Measurements from ENCODE around the gene NOSTRIN. TPM values are rescaled to one million over a fixed set of nuclear protein-coding genes. Genes with fewer than 3 reads are reported as not detected.

The NOSTRIN gene
- total RNA-seq, 4 donors from 2014 or later = 16.3 to 197 (median 70.6) TPM

DNA sequence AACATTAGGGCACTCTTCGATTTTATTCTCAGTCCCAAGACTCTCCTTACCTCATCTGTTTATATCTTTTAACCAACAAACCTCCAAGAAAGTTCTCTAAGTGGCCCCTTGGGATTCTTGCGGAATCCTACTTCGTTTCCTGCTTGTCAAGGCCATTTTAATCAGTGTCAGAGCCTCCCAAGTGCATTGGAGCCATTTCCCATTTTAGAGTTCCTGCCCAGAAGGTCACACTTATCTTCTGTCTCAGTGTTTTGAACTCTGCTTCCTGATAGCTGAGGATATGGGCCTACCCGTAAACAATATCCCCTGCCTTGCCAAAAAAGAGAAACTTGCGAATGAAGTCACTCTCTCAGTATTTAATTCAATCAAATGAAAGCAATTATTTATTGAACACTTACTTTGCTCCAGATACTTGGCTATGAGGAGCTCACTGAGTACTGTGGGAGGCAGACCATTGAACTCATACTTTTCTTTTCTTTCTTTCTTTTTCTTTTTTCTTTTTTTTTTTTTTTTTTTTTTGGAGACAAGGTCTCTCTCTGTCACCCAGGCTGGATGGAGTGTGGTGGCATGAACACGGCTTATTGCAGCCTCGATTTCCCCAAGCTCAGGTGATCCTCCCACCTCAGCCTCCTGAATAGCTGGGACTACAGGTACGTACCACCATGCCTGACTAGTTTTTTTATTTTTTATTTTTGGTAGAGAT lies 5.7 kb upstream of the NOSTRIN start:
- DNase-seq (ENCODE audit: low spot score) = no peak
- TF ChIP-seq, protein P1, sequence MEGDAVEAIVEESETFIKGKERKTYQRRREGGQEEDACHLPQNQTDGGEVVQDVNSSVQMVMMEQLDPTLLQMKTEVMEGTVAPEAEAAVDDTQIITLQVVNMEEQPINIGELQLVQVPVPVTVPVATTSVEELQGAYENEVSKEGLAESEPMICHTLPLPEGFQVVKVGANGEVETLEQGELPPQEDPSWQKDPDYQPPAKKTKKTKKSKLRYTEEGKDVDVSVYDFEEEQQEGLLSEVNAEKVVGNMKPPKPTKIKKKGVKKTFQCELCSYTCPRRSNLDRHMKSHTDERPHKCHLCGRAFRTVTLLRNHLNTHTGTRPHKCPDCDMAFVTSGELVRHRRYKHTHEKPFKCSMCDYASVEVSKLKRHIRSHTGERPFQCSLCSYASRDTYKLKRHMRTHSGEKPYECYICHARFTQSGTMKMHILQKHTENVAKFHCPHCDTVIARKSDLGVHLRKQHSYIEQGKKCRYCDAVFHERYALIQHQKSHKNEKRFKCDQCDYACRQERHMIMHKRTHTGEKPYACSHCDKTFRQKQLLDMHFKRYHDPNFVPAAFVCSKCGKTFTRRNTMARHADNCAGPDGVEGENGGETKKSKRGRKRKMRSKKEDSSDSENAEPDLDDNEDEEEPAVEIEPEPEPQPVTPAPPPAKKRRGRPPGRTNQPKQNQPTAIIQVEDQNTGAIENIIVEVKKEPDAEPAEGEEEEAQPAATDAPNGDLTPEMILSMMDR (IDR thresholded peaks at IDR 0.05) = no peak
- ATAC-seq (ENCODE audit: low FRiP score) = no peak

DNA sequence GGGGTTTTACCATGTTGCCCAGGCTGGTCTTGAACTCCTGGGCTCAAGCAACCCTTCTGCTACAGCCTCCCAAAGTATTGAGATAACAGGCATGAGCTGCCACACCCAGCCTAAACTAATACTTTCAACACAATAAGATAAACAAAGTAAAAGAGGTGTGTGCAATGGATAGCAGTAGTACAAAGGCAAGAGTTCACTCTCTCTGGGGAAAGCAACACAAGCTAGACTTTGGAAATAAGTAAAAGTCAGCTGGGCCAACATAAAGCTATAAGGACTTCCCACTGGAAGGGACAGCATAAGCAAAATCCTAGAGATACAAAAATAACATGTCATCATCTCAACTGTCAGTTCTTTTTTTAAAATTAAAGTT lies 5.2 kb upstream of the NOSTRIN start:
- TF ChIP-seq, protein P1 (IDR thresholded peaks at IDR 0.05) = no peak
- ATAC-seq (ENCODE audit: low FRiP score) (no peak), DNase-seq (ENCODE audit: low spot score) (no peak)

DNA sequence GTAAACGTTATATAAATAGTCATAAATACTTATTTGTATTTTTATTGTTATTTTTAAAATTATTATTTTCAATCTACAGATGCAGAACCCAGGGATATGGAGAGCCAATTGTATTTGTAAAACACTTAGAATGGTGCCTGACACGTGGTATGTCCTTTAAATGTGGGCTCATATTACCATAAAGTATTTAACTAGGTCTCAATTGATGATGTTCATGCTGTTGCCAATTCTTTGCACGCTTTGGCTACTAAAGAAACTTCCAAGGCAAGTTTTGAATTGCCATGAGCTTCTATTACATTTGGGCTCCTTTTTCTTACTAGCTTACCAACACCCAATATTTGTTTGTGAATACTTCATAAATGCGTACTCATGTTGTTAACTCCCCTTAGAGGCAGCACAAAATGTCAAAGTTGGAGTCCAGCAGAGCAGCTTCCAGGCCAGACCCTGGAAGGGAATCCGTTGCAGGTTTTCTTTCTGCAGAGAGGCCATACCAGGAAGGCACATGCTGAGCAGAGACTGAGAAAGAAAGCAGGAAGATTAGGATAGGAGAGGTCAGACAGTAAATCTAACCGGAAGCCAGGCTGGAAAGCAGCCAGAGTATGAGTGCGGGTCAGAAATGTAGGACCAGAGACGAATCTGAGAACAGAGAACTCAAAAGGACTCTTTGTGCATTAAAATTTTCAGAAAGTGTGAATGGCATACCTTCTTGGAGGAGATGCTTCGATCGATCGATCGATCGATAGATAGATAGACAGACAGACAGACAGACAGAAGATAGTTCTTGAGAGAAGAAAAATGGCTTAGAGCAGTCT lies 4.2 kb upstream of the NOSTRIN start:
- no peak for ATAC-seq (ENCODE audit: low FRiP score)
- TF ChIP-seq, protein P1 (IDR thresholded peaks at IDR 0.05) = no peak

DNA sequence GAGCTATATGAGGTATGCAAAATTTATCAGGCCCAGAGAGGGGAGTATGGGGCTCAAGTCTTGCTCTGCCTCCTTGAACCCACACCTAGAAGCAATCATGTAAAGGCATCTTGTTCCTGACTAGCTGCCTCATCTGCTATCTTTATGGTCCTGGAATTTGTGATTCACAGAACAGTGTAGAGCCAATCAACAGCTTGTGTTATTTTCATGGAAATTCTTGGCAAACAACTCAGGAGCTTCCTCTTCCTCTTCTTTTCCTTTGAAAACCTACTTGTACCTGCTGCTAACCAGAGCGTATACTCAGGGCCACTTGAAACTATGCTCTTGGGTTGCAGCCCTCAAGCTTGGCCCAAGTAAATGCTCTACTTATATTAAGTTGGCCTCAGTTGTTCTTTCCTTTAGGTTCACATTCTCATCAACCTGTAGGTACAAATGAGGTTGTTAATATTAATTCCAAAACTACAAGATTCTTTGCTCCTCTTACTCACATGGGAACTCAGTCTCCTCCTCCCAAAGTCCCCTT lies 3.5 kb upstream of the NOSTRIN start:
- TF ChIP-seq, protein P1 (IDR thresholded peaks at IDR 0.05) = no peak
- no peak for ATAC-seq (ENCODE audit: low FRiP score)
- DNase-seq (ENCODE audit: low spot score) = no peak

More for the DNA sequence above, 4.2 kb upstream of the NOSTRIN start:
- DNase-seq (ENCODE audit: low spot score) = no peak

DNA sequence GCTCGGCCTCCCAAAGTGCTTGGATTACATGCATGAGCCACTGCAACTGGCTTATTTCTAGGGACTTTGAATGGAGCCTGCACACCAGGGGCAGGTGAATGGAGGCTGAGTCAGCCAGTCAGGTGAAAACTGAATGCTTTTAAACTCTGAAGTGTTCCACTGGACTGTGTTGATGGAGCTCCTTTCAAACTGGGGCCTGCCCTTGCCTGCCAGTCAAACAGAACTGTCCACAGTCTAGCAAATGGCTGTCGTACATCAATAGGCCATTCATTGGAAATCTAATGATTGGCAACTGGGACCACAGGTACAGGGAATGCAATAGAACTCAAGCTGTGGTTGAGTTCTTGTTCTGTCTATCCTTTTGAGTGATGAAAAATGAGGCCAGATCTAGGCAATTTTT lies 966 bp upstream of the NOSTRIN start:
- TF ChIP-seq, protein P1 (IDR thresholded peaks at IDR 0.05) = no peak

DNA sequence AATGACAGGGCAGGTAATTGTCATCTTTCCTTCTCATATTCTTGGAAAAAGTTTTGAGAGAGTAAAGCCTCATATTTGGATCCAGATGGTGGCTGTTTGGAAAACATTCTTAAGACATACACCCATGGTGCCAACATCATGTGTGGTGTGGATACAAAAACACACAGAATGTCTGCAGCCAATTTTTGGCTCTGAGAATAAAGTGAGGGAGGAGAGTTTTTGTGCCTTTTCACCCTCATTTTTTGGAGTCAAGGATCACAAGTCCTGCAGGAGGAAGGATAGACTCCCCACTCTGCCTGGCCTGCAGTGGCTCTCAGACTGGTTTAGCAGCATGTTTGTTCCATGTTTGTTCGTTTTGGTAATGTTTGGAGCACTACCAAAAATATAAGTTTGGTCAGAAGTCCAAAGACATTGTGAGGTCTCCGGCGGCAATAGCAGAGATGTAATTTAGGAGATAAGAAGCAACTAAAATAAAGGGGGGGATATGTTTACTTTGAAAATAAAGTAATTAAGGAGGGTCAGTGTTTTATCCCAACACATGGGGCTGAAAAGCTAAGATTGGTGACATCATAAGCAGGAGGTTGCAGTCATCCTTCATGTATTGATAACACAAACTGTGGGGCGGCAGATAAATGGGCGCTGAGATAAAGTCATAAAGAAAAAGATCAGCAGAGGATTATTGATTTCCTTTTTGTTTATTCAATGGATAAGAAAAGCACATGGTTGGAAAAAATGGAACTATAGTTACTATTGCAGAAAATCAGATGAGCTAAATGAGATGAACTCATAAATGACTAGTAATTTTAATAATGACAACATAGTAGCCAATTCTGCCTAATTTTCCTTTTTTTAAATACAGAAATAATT lies 655 bp downstream of the NOSTRIN start:
- ATAC-seq (ENCODE audit: low FRiP score) = no peak
- TF ChIP-seq, protein P1 (IDR thresholded peaks at IDR 0.05) = no peak
- no peak for DNase-seq (ENCODE audit: low spot score)

More for the DNA sequence above, 966 bp upstream of the NOSTRIN start:
- DNase-seq (ENCODE audit: low spot score) (no peak), ATAC-seq (ENCODE audit: low FRiP score) (no peak)
